Measurements from ENCODE around the gene STK32B.

GRCh38 chr4:5152521-5152920 is 101.2 kb downstream of the STK32B start:
- no peak for TF ChIP-seq CTCF (IDR thresholded peaks at IDR 0.05)
- TF ChIP-seq POLR2A (IDR thresholded peaks at IDR 0.05): no peak

Data from lower leg skin (tissue), 3 donors.